Measurements from ENCODE around the gene FGFRL1. TPM values are rescaled to one million over a fixed set of nuclear protein-coding genes. Genes with fewer than 3 reads are reported as not detected.

Gene FGFRL1
- total RNA-seq, 2 donors from 2014 or later: 16.0 to 34.7 TPM

GRCh38 chr4:1042352-1043055 lies 31.1 kb downstream of the FGFRL1 start:
- Histone ChIP-seq H3K9me3 (no peaks in the 10 kb centered on the region), H3K4me1 (peaks cover 12% of the 10 kb centered on the region)

GRCh38 chr4:1043162-1043561 lies 31.7 kb downstream of the FGFRL1 start:
- Histone ChIP-seq H3K4me3 (no peak overlapping the region), H3K4me1 (peaks cover 12% of the 10 kb centered on the region)
- intact Hi-C loops (cut with DNase I): no loop called here

More at GRCh38 chr4:1042352-1043055, 31.1 kb downstream of the FGFRL1 start:
- intact Hi-C loops (cut with DNase I): no loop called here
- Histone ChIP-seq H3K27ac (no peak overlapping the region), H3K27me3 (peaks cover 14% of the 10 kb centered on the region), H3K9ac (ENCODE audit: low read depth in 2 of 2, low read length in 2 of 2) (no peak overlapping the region), H3K36me3 (no peaks in the 10 kb centered on the region), H3K4me3 (no peak overlapping the region)
- TF ChIP-seq, protein P1, sequence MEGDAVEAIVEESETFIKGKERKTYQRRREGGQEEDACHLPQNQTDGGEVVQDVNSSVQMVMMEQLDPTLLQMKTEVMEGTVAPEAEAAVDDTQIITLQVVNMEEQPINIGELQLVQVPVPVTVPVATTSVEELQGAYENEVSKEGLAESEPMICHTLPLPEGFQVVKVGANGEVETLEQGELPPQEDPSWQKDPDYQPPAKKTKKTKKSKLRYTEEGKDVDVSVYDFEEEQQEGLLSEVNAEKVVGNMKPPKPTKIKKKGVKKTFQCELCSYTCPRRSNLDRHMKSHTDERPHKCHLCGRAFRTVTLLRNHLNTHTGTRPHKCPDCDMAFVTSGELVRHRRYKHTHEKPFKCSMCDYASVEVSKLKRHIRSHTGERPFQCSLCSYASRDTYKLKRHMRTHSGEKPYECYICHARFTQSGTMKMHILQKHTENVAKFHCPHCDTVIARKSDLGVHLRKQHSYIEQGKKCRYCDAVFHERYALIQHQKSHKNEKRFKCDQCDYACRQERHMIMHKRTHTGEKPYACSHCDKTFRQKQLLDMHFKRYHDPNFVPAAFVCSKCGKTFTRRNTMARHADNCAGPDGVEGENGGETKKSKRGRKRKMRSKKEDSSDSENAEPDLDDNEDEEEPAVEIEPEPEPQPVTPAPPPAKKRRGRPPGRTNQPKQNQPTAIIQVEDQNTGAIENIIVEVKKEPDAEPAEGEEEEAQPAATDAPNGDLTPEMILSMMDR (IDR thresholded peaks at IDR 0.05): no peak
- DNase-seq: no peak

GRCh38 chr4:1043651-1044468 lies 32.4 kb downstream of the FGFRL1 start:
- TF ChIP-seq, protein P1 (IDR thresholded peaks at IDR 0.05): no peak
- H3K4me3 ChIP-seq: no peak overlapping the region
- peak; percentile 66 for DNase-seq
- no peaks in the 10 kb centered on the region for H3K36me3 ChIP-seq
- peaks cover 12% of the 10 kb centered on the region for H3K4me1 ChIP-seq
- intact Hi-C loops (cut with DNase I): no loop called here
- H3K27ac ChIP-seq: no peak overlapping the region
- H3K9ac ChIP-seq (ENCODE audit: low read depth in 2 of 2, low read length in 2 of 2): peak overlapping the region in 1 of 2 donors; percentile 47
- no peaks in the 10 kb centered on the region for H3K9me3 ChIP-seq
- H3K27me3 ChIP-seq: peaks cover 14% of the 10 kb centered on the region

More at GRCh38 chr4:1043162-1043561, 31.7 kb downstream of the FGFRL1 start:
- TF ChIP-seq, protein P1 (IDR thresholded peaks at IDR 0.05): no peak
- H3K9me3 ChIP-seq: no peaks in the 10 kb centered on the region
- peak overlapping the region in 1 of 2 donors; percentile 47 for H3K9ac ChIP-seq (ENCODE audit: low read depth in 2 of 2, low read length in 2 of 2)
- no peak for DNase-seq
- H3K27me3 ChIP-seq: peaks cover 14% of the 10 kb centered on the region
- no peak overlapping the region for H3K27ac ChIP-seq
- no peaks in the 10 kb centered on the region for H3K36me3 ChIP-seq

GRCh38 chr4:1044469-1045192 lies 33.2 kb downstream of the FGFRL1 start:
- DNase-seq: no peak

More at GRCh38 chr4:1044469-1045192, 33.2 kb downstream of the FGFRL1 start:
- Histone ChIP-seq H3K4me1 (peaks cover 12% of the 10 kb centered on the region), H3K36me3 (no peaks in the 10 kb centered on the region), H3K4me3 (no peak overlapping the region), H3K9ac (ENCODE audit: low read depth in 2 of 2, low read length in 2 of 2) (no peak overlapping the region), H3K9me3 (no peaks in the 10 kb centered on the region), H3K27me3 (peaks cover 14% of the 10 kb centered on the region), H3K27ac (no peak overlapping the region)
- intact Hi-C loops (cut with DNase I): no loop called here
- TF ChIP-seq, protein P1 (IDR thresholded peaks at IDR 0.05): no peak

Measured in colonic mucosa (tissue), 4 donors.